Measurements from ENCODE around the gene SAXO1.

GRCh38 chr9:19028835-19029451, 4.1 kb downstream of the SAXO1 start:
- TF ChIP-seq TAF1 (IDR thresholded peaks at IDR 0.05; ENCODE audit: low read depth, low read length) (no peak), POLR2A (IDR thresholded peaks at IDR 0.05; ENCODE audit: low read depth, low read length) (no peak), POLR2AphosphoS5 (IDR thresholded peaks at IDR 0.05; ENCODE audit: low read depth, low read length) (no peak), POU2F2 (IDR thresholded peaks at IDR 0.05; ENCODE audit: low read depth, low read length) (no peak), SPI1 (IDR thresholded peaks at IDR 0.05; ENCODE audit: low read depth, low read length) (no peak), PAX5 (IDR thresholded peaks at IDR 0.05; ENCODE audit: insufficient read depth, low read length, severe bottlenecking) (no peak)

All from GM12891 (cell line).